Astrocyte of the spinal cord (primary cell): ENCODE measurements around the gene CRNN.

Experiments used
- DNase-seq: peaks from one replicate; pipeline ENCODE4 v3.0.0; 2011; ENCODE audit warnings: low read depth, low spot score
- H3K4me3 ChIP-seq: 2 replicates; pipeline ENCODE4 v1.5.1; 2011; ENCODE audit warnings: low read depth, mild to moderate bottlenecking, low read length, moderate library complexity
- in situ Hi-C: cut with HindIII; loops from 2 replicates; pipeline ENCODE4 v1.10.0; 2017; ENCODE audit warnings: low sequenced_read_pairs
- TF ChIP-seq, protein P1 (sequence below): IDR thresholded peaks from 2 replicates; pipeline ENCODE4 v1.5.1; 2012; ENCODE audit warnings: low read depth, mild to moderate bottlenecking, low read length, inconsistent platforms

CRNN gene

DNA sequence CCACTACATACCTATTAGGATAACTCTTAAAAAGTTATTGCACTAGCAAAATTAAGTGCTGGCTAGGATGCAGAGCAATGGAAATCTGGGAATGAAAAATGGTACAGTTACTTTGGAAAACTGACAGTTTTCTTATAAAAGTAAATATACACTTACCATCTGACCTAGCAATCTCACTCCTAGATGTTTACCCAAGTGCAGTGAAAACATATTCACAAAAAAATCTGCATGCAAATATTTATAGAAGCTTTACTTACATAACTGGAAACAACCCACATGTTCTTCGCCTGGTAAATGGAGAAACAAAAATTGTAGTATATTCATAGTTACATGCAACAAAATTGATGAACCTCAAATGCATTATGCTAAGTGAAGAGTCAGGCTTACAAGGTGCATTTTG is 41.4 kb downstream of the CRNN start:
- H3K4me3 ChIP-seq: no peak overlapping the region
- TF ChIP-seq, protein P1, sequence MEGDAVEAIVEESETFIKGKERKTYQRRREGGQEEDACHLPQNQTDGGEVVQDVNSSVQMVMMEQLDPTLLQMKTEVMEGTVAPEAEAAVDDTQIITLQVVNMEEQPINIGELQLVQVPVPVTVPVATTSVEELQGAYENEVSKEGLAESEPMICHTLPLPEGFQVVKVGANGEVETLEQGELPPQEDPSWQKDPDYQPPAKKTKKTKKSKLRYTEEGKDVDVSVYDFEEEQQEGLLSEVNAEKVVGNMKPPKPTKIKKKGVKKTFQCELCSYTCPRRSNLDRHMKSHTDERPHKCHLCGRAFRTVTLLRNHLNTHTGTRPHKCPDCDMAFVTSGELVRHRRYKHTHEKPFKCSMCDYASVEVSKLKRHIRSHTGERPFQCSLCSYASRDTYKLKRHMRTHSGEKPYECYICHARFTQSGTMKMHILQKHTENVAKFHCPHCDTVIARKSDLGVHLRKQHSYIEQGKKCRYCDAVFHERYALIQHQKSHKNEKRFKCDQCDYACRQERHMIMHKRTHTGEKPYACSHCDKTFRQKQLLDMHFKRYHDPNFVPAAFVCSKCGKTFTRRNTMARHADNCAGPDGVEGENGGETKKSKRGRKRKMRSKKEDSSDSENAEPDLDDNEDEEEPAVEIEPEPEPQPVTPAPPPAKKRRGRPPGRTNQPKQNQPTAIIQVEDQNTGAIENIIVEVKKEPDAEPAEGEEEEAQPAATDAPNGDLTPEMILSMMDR: no peak
- DNase-seq: no peak
- in situ Hi-C loops: no loop called here

DNA sequence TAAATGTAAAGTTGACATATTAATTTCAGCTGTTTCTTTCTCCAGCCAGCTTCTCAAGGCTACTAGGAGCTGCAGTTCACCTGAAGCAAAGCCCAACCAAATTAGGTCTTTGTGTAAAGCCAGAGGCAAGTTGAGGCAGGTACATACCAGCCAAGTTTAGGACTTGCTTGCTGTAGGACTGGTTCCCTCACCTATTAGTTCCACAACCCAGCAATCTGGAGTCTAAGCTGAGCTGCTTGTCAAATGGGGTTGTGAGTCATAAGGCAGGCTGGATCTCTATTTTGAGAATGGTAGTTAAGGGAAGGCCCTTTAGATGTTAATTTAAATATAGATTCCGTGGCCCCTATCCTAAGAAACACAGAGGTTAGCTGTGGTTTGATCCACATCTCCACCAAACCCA is 46.6 kb downstream of the CRNN start:
- H3K4me3 ChIP-seq: no peak overlapping the region
- in situ Hi-C loops: no loop called here
- no peak for DNase-seq
- TF ChIP-seq, protein P1: no peak

DNA sequence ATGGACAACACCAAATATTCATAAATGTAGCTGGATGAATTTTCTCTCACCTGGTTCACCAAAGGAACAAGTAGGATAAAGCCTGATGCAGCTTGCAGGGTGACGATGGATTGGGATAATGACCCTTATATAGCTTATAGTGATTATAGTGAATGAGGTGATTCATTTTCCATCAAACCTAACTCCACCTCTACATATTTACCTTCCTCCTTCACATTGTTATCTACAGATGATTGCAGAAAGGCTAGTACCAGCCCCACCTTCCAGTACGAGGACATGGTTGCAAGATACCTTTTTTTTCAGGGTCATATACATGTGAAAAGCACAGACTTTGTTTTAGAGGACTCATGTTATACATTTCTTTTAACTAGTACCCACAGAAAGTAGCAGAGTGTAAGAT is 54.2 kb downstream of the CRNN start, which contains the start of gene FLG2:
Gene FLG2 (minus strand): TSS at position 101 of the 400 bp plus-strand sequence. CDS start 1,122 bp downstream, outside the sequence.
- no peak for DNase-seq
- H3K4me3 ChIP-seq: no peak within 1 kb of the TSS
- in situ Hi-C loops: no loop called here
- TF ChIP-seq, protein P1: no peak
